ENCODE results near the gene TOMM20. TPM values are rescaled to one million over a fixed set of nuclear protein-coding genes. Genes with fewer than 3 reads are reported as not detected.

TOMM20 gene
- polyA plus RNA-seq, 1 experiment: 94.0 TPM

GRCh38 chr1:235158680-235159079, 30.0 kb upstream of the TOMM20 start:
- H3K27me3 ChIP-seq (ENCODE audit: control insufficient read depth, insufficient read depth, low read length): no peaks in the 10 kb centered on the region
- TF ChIP-seq CTCF (IDR thresholded peaks at IDR 0.05; ENCODE audit: low read depth, low read length): no peak
- no peak overlapping the region for H3K4me3 ChIP-seq (ENCODE audit: low read depth, low read length)
- no peak for DNase-seq (ENCODE audit: low read depth, low spot score)
- H3K27ac ChIP-seq (ENCODE audit: low read depth, low read length): no peak overlapping the region
- POLR2A ChIA-PET: no interaction called here
- no peaks in the 10 kb centered on the region for H3K9me3 ChIP-seq (ENCODE audit: control insufficient read depth, insufficient read depth, low read length)
- CTCF ChIA-PET: interaction anchor here (0.6 to 3.2 kb wide), 3 partner anchors 40 to 258 kb away, joined by 3 to 16 read pairs (median 4); no protein-coding TSS in a partner anchor

- no peaks in the 10 kb centered on the region for H3K9me3 ChIP-seq (ENCODE audit: control insufficient read depth, insufficient read depth, low read length)
- no peak for DNase-seq (ENCODE audit: low read depth, low spot score)
- no peak for TF ChIP-seq CTCF (IDR thresholded peaks at IDR 0.05; ENCODE audit: low read depth, low read length)
- H3K27me3 ChIP-seq (ENCODE audit: control insufficient read depth, insufficient read depth, low read length): no peaks in the 10 kb centered on the region
- H3K27ac ChIP-seq (ENCODE audit: low read depth, low read length): no peak overlapping the region
- ChIA-PET CTCF (interaction anchor here (1.6 kb wide), 1 partner anchor 18 kb away, joined by 5 read pairs; no protein-coding TSS in a partner anchor), POLR2A (no interaction called here)
- no peak overlapping the region for H3K4me3 ChIP-seq (ENCODE audit: low read depth, low read length)
Observed at GRCh38 chr1:235157150-235157549, 28.5 kb upstream of the TOMM20 start.

- POLR2A ChIA-PET: no interaction called here
- Histone ChIP-seq H3K27ac (ENCODE audit: low read depth, low read length) (no peak overlapping the region), H3K27me3 (ENCODE audit: control insufficient read depth, insufficient read depth, low read length) (no peaks in the 10 kb centered on the region), H3K4me3 (ENCODE audit: low read depth, low read length) (no peak overlapping the region), H3K9me3 (ENCODE audit: control insufficient read depth, insufficient read depth, low read length) (no peaks in the 10 kb centered on the region)
- CTCF ChIA-PET: interaction anchor here (1.3 to 1.6 kb wide), 2 partner anchors 17 to 260 kb away, joined by 5 read pairs; no protein-coding TSS in a partner anchor
- no peak for DNase-seq (ENCODE audit: low read depth, low spot score)
- TF ChIP-seq CTCF (IDR thresholded peaks at IDR 0.05; ENCODE audit: low read depth, low read length): no peak
Observed at GRCh38 chr1:235156740-235157139, 28.1 kb upstream of the TOMM20 start.

DNA sequence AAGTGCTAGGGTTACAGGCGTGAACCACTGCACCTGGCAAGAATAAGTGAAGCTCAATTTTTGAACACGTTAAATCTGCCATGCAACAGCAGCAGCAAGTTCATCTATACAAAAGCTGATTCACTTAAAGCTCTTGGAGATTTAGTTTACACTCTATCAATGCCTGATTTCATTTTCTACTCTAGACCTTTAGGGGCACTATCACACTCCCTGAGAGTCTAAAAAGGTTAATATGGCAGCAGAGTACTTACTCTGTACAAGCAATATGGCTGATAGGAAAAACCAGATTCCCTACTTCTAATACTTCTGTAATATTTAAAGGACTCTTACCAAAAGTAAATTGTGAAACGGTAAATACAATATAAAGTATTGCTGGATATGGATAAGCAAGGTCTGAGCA, 27.6 kb upstream of the TOMM20 start:
- no peaks in the 10 kb centered on the region for H3K9me3 ChIP-seq (ENCODE audit: control insufficient read depth, insufficient read depth, low read length)
- H3K27ac ChIP-seq (ENCODE audit: low read depth, low read length): no peak overlapping the region
- ChIA-PET POLR2A (interaction anchor here (0.7 kb wide), 1 partner anchor 38 kb away, joined by 3 read pairs; no protein-coding TSS in a partner anchor), CTCF (interaction anchor here (1.3 to 1.6 kb wide), 2 partner anchors 17 to 261 kb away, joined by 5 read pairs; no protein-coding TSS in a partner anchor)
- DNase-seq (ENCODE audit: low read depth, low spot score): no peak
- no peaks in the 10 kb centered on the region for H3K27me3 ChIP-seq (ENCODE audit: control insufficient read depth, insufficient read depth, low read length)
- no peak for TF ChIP-seq CTCF (IDR thresholded peaks at IDR 0.05; ENCODE audit: low read depth, low read length)
- no peak overlapping the region for H3K4me3 ChIP-seq (ENCODE audit: low read depth, low read length)

DNA sequence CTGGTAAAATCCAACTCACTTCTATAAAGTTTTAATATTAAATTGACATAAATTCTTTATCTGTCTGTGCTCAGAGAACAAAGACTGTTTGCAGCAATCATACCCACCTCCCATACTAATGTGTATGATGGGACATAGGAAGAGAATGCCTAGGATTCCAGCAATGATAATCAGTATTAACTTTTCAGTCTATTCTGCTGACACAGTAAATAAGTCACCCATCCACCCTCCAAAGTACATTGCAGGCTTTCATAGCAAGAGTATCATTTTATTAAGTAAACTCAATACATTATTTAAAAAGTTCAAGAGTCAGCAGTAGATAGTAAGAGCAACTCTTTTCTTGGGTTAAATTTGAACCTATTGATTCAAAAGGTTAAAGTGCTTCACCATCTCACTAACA, 23.6 kb upstream of the TOMM20 start:
- Histone ChIP-seq H3K27me3 (ENCODE audit: control insufficient read depth, insufficient read depth, low read length) (no peaks in the 10 kb centered on the region), H3K9me3 (ENCODE audit: control insufficient read depth, insufficient read depth, low read length) (no peaks in the 10 kb centered on the region), H3K27ac (ENCODE audit: low read depth, low read length) (no peak overlapping the region), H3K4me3 (ENCODE audit: low read depth, low read length) (no peak overlapping the region)
- no peak for TF ChIP-seq CTCF (IDR thresholded peaks at IDR 0.05; ENCODE audit: low read depth, low read length)
- POLR2A ChIA-PET: interaction anchor here (0.6 to 1.0 kb wide), 4 partner anchors 8 to 37 kb away, joined by 3 to 5 read pairs (median 4); no protein-coding TSS in a partner anchor
- CTCF ChIA-PET: no interaction called here
- no peak for DNase-seq (ENCODE audit: low read depth, low spot score)
